Endothelial cell of umbilical vein (primary cell): Measurements from ENCODE around the gene NELFA. TPM values are rescaled to one million over a fixed set of nuclear protein-coding genes. Genes with fewer than 3 reads are reported as not detected.

Source experiments
- BruUV-seq: library from RNA; stranded (reverse); fragments of 400-500 nt; replicated peaks from 2 replicates; lab custom pipeline; 2021; lab: Mats Ljungman, UMichigan
- CTCF ChIA-PET: fragments of 300-600, 350-600 bp; sonication (Branson Sonifier 250); formaldehyde crosslinking; loops from one replicate; lab custom pipeline; 2021; ENCODE audit warnings: antibody characterized with exemption, inconsistent platforms; lab: Charles Lee
- POLR2A ChIA-PET: fragments of 300-600, 350-600 bp; sonication (Branson Sonifier 250); formaldehyde crosslinking; loops from one replicate; lab custom pipeline; 2021; ENCODE audit warnings: antibody characterized with exemption, inconsistent platforms; lab: Charles Lee
- DNase-seq: peaks from one replicate; pipeline ENCODE4 v3.0.0-alpha.2; 2011; ENCODE audit warnings: low read depth, low spot score
- FAIRE-seq: peaks from 2 replicates; lab custom pipeline; 2011; peaks lifted over from hg19 to GRCh38; lab: Jason Lieb, UNC
- H2AFZ ChIP-seq: 2 replicates; pipeline ENCODE4 v1.6.0; 2012; ENCODE audit warnings: low read depth, low read length, control low read depth, inconsistent platforms
- H3K27ac ChIP-seq: 2 replicates; pipeline ENCODE4 v1.5.1; 2011; ENCODE audit warnings: low read depth, mild to moderate bottlenecking, control low read depth, low read length, moderate library complexity; ENCODE audit not compliant: insufficient read depth
- H3K27me3 ChIP-seq, 2 experiments: 2 replicates each; pipeline versions ENCODE4 v1.6.0 to v1.6.1; 2011; ENCODE audit warnings: low read length in 2 of 2, mixed read lengths in 1 of 2; ENCODE audit not compliant: control insufficient read depth in 2 of 2, insufficient read depth in 2 of 2
- H3K36me3 ChIP-seq, 2 experiments: 2 replicates in 1 of 2; 3 replicates in 1 of 2; pipeline ENCODE4 v1.5.1; 2011; ENCODE audit warnings: low read length in 2 of 2, mild to moderate bottlenecking in 1 of 2, moderate library complexity in 1 of 2; ENCODE audit not compliant: control insufficient read depth in 2 of 2, insufficient read depth in 2 of 2; ENCODE audit errors: extremely low read depth in 1 of 2
- H3K4me1 ChIP-seq: 3 replicates; pipeline ENCODE4 v1.5.1; 2011; ENCODE audit warnings: mild to moderate bottlenecking, low read length; ENCODE audit not compliant: control insufficient read depth, insufficient read depth; ENCODE audit errors: extremely low read depth
- H3K4me2 ChIP-seq: 2 replicates; pipeline ENCODE4 v1.6.1; 2011; ENCODE audit warnings: low read length, control low read depth, mixed read lengths; ENCODE audit not compliant: insufficient read depth
- H3K4me3 ChIP-seq, 3 experiments: fragments of 200-600 bp in 1 of 3; sonication (generic), shearing (Covaris generic) in 1 of 3; replicated peaks in 1 of 3; 2 replicates each; pipeline ENCODE4 v1.5.1; 2011 to 2016; ENCODE audit warnings: control low read depth in 3 of 3, low read length in 3 of 3, mild to moderate bottlenecking in 2 of 3, inconsistent platforms in 1 of 3, low read depth in 1 of 3, moderate library complexity in 1 of 3; ENCODE audit not compliant: insufficient read depth in 1 of 3
- H3K79me2 ChIP-seq: 2 replicates; pipeline ENCODE4 v1.6.0; 2012; ENCODE audit warnings: low read length, inconsistent platforms; ENCODE audit not compliant: control insufficient read depth, insufficient read depth
- H3K9ac ChIP-seq: replicated peaks from 2 replicates; pipeline ENCODE3; 2011; ENCODE audit warnings: low read length, control low read depth; ENCODE audit not compliant: insufficient read depth; ENCODE audit errors: extremely low read depth
- H3K9me1 ChIP-seq: replicated peaks from 3 replicates; pipeline ENCODE4 v1.6.0; 2011; ENCODE audit warnings: mild to moderate bottlenecking, low read length; ENCODE audit not compliant: control insufficient read depth, insufficient read depth; ENCODE audit errors: extremely low read depth
- H3K9me3 ChIP-seq: replicated peaks from 2 replicates; pipeline ENCODE4 v1.5.1; 2012; ENCODE audit warnings: low read length, inconsistent platforms; ENCODE audit not compliant: control insufficient read depth, insufficient read depth
- H4K20me1 ChIP-seq: replicated peaks from 2 replicates; pipeline ENCODE3; 2011; ENCODE audit warnings: mild to moderate bottlenecking, low read length; ENCODE audit not compliant: control insufficient read depth, insufficient read depth; ENCODE audit errors: extremely low read depth
- EZH2 ChIP-seq: IDR thresholded peaks from 2 replicates; pipeline ENCODE4 v1.6.1; 2012; ENCODE audit warnings: borderline replicate concordance, low read depth, mild to moderate bottlenecking, moderate library complexity, low read length, inconsistent platforms; ENCODE audit not compliant: severe bottlenecking
- FOS ChIP-seq: IDR thresholded peaks from 2 replicates; pipeline ENCODE4 v1.6.1; 2011; ENCODE audit warnings: mild to moderate bottlenecking, low read length, moderate library complexity, borderline replicate concordance; ENCODE audit not compliant: insufficient read depth
- GATA2 ChIP-seq: IDR thresholded peaks from 2 replicates; pipeline ENCODE4 v1.7.0; 2011; ENCODE audit warnings: low read depth, mild to moderate bottlenecking, moderate library complexity, mixed read lengths, low read length; ENCODE audit not compliant: insufficient read length, insufficient read depth
- JUN ChIP-seq: IDR thresholded peaks from 2 replicates; pipeline ENCODE4 v1.6.1; 2011; ENCODE audit warnings: borderline replicate concordance, low read depth; ENCODE audit not compliant: insufficient read length, insufficient read depth
- MYC ChIP-seq: IDR thresholded peaks from one replicate; pipeline ENCODE4 v1.6.1; 2011; ENCODE audit warnings: mild to moderate bottlenecking, low read depth, low read length
- POLR2A ChIP-seq: IDR thresholded peaks from 2 replicates; pipeline ENCODE4 v1.6.1; 2012; ENCODE audit warnings: low read depth, mild to moderate bottlenecking, control low read depth, low read length
- POLR2AphosphoS5 ChIP-seq: IDR thresholded peaks from 2 replicates; pipeline ENCODE4 v1.6.1; 2012; ENCODE audit warnings: low read depth, mild to moderate bottlenecking, control low read depth, low read length, moderate library complexity; ENCODE audit not compliant: insufficient read depth
- dilution Hi-C: fragments of 300-500 bp; cut with MboI; formaldehyde crosslinking; loops from one replicate; pipeline ENCODE4 v1.15.0; 2019; ENCODE audit warnings: low sequenced_read_pairs; ENCODE audit not compliant: extremely low pct_ligation_motif_present
- intact Hi-C: fragments of 100-400 bp; cut with micrococcal nuclease; formaldehyde crosslinking; loops from one replicate; pipeline ENCODE4 v1.10.0; 2022
- polyA plus RNA-seq, 4 experiments: library from polyadenylated mRNA; depleted of rRNA in 3 of 4; stranded (reverse) in 3 of 4; unstranded in 1 of 4; fragments of >200 nt; gene quantifications; 2 replicates each; pipeline versions ENCODE4 v1.2.1 to v1.2.3, GENCODE V29; 2011 to 2012; ENCODE audit warnings: missing spikeins in 1 of 4
- total RNA-seq: library from RNA; stranded (reverse); gene quantifications from 2 replicates; pipeline ENCODE4 v1.2.3, GENCODE V29; 2021
- TF ChIP-seq, protein P1 (sequence below): IDR thresholded peaks from 2 replicates; pipeline ENCODE4 v1.6.1; 2011; ENCODE audit not compliant: insufficient read depth, insufficient read length
- TF ChIP-seq, protein P2 (sequence below), 2 donors: IDR thresholded peaks; 1 replicate in 1 of 2; 2 replicates in 1 of 2; pipeline ENCODE4 v1.5.1; 2011; ENCODE audit warnings: low read length in 2 of 2, mild to moderate bottlenecking in 2 of 2, moderate library complexity in 2 of 2, control low read depth in 1 of 2, inconsistent platforms in 1 of 2, low read depth in 1 of 2; ENCODE audit not compliant: insufficient read depth in 1 of 2; ENCODE audit errors: extremely low read depth in 1 of 2

The NELFA gene
- total and polyA plus RNA-seq, 2 donors (not counting 3 experiments of a cell fraction or from before 2014, with no cell fraction given): 22.8 to 30.3 TPM

DNA sequence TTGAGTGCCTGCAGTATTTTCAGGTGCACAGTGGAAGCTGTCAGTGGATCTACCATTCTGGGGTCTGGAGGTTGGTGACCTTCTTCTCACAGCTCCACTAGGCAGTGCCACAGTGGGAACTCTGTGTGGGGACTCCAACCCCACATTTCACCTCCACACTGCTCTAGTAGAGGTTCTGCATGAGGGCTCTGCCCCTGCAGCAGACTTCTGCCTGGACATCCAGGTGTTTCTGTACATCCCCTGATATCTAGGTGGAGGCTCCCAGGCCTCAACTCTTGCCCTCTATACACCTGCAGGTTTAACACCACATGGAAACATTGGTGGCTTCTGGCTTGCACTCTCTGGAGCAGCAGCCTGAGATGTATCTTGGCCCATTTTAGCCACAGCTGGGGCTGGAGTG is 17.0 kb upstream of the NELFA start:
- Histone ChIP-seq H3K79me2 (no peaks in the 10 kb centered on the region), H3K36me3 (no peaks in the 10 kb centered on the region), H3K27me3 (peaks cover 12 to 17% of the 10 kb centered on the region in 2 experiments), H3K27ac (no peak overlapping the region), H3K4me2 (no peak overlapping the region), H3K4me3 (no peak overlapping the region), H4K20me1 (no peaks in the 10 kb centered on the region), H3K9ac (no peak overlapping the region), H3K9me3 (no peaks in the 10 kb centered on the region), H2AFZ (no peak overlapping the region), H3K4me1 (no peaks in the 10 kb centered on the region), H3K9me1 (no peaks in the 10 kb centered on the region)
- TF ChIP-seq FOS (no peak), EZH2 (no peak), POLR2AphosphoS5 (no peak), MYC (no peak), GATA2 (no peak), JUN (no peak), POLR2A (no peak)
- TF ChIP-seq, protein P1, sequence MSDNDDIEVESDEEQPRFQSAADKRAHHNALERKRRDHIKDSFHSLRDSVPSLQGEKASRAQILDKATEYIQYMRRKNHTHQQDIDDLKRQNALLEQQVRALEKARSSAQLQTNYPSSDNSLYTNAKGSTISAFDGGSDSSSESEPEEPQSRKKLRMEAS: no peak
- TF ChIP-seq, protein P2, sequence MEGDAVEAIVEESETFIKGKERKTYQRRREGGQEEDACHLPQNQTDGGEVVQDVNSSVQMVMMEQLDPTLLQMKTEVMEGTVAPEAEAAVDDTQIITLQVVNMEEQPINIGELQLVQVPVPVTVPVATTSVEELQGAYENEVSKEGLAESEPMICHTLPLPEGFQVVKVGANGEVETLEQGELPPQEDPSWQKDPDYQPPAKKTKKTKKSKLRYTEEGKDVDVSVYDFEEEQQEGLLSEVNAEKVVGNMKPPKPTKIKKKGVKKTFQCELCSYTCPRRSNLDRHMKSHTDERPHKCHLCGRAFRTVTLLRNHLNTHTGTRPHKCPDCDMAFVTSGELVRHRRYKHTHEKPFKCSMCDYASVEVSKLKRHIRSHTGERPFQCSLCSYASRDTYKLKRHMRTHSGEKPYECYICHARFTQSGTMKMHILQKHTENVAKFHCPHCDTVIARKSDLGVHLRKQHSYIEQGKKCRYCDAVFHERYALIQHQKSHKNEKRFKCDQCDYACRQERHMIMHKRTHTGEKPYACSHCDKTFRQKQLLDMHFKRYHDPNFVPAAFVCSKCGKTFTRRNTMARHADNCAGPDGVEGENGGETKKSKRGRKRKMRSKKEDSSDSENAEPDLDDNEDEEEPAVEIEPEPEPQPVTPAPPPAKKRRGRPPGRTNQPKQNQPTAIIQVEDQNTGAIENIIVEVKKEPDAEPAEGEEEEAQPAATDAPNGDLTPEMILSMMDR (IDR thresholded peaks at IDR 0.05; ENCODE audit: extremely low read depth in 1 of 2, insufficient read depth in 1 of 2, low read depth in 1 of 2, low read length in 2 of 2): no peak
- ChIA-PET POLR2A (no interaction called here), CTCF (interaction anchor here (0.6 kb wide), 1 partner anchor 56 kb away, joined by 3 read pairs; no protein-coding TSS in a partner anchor)
- dilution Hi-C loops: no loop called here
- no peak for DNase-seq
- BruUV-seq: no TSS peak
- FAIRE-seq: no peak
- intact Hi-C loops: no loop called here
